Large intestine (tissue), 3 donors: ENCODE data around the gene MPZL1. TPM values are rescaled to one million over a fixed set of nuclear protein-coding genes. Genes with fewer than 3 reads are reported as not detected.
"Not testable (repeated sequence)": the region's sequence is repeated elsewhere in the genome, so short reads cannot be mapped to it uniquely, and the experiment has no call there.

Experiments
- DNase-seq, 2 donors: peaks; one replicate each; pipeline versions ENCODE4 v3.0.0 to v3.0.0-alpha.2; 2013
- H3K27ac ChIP-seq: one replicate; pipeline ENCODE4 v1.5.1; 2013; ENCODE audit warnings: low read length
- H3K27me3 ChIP-seq: 2 replicates; pipeline ENCODE4 v1.6.1; 2013; ENCODE audit warnings: low read length; ENCODE audit not compliant: control insufficient read depth, insufficient read depth
- H3K36me3 ChIP-seq: 2 replicates; pipeline ENCODE4 v1.6.1; 2013; ENCODE audit warnings: low read length; ENCODE audit not compliant: control insufficient read depth, insufficient read depth
- H3K4me1 ChIP-seq: one replicate; pipeline ENCODE4 v1.6.1; 2013; ENCODE audit warnings: low read length; ENCODE audit not compliant: control insufficient read depth, insufficient read depth
- H3K4me3 ChIP-seq: one replicate; pipeline ENCODE4 v1.5.1; 2013; ENCODE audit warnings: low read length
- H3K9me3 ChIP-seq: one replicate; pipeline ENCODE4 v1.6.1; 2013; ENCODE audit warnings: mild to moderate bottlenecking, low read depth, low read length, moderate library complexity; ENCODE audit not compliant: control insufficient read depth
- WGBS: methylation state at CpG from one replicate; pipeline ENCODE4 v1.1.5; 2013; ENCODE audit warnings: low lambda C conversion rate; ENCODE audit not compliant: insufficient coverage; 5-methylcytosine and 5-hydroxymethylcytosine counted together
- polyA plus RNA-seq: library from polyadenylated mRNA; unstranded; fragments of 120-200 nt; gene quantifications from one replicate; pipeline ENCODE4 v1.2.1, GENCODE V29; 2013

MPZL1 gene
- polyA plus RNA-seq, 1 donor, result 105 TPM

- WGBS, result no CpG with 5 or more reads among the region's 12 CpGs
- Histone ChIP-seq H3K27me3 (no peaks in the 10 kb centered on the region), H3K27ac (no peak overlapping the region), H3K4me1 (peaks cover 22% of the 10 kb centered on the region), H3K36me3 (no peaks in the 10 kb centered on the region), H3K9me3 (peaks cover 13% of the 10 kb centered on the region), H3K4me3 (no peak overlapping the region)
- DNase-seq, result peak; percentile 88 to 90
Measured at GRCh38 chr1:167803358-167804207, 81.8 kb downstream of the MPZL1 start.

DNA sequence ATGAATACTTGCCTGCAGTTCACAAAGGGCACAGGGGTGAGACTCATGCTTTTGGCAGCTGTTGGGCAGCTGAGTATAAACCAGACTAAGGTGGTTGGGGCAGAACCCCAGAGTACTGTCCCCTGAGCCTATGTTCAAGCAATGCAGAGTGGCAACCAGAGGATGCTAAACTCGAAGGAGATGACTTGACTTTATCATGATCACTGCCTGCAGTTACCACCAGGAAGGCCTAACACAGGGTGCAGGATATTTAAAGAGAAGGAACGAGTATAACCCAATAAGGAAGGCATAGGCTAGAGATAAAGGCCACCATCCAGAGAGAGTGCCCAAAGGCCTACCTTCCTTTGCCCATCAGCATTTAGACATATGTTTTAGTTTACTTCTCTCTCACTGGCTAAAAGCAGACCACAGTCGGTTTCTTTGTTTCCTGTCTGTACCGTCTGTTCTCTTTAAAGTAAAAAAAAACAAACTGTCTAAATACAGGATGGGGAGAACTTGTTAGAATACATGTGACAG lies 83.3 kb downstream of the MPZL1 start:
- Histone ChIP-seq H3K27ac (no peak overlapping the region), H3K27me3 (no peaks in the 10 kb centered on the region), H3K36me3 (no peaks in the 10 kb centered on the region), H3K4me3 (no peak overlapping the region), H3K4me1 (peaks cover 10% of the 10 kb centered on the region), H3K9me3 (peaks cover 13% of the 10 kb centered on the region)
- WGBS, result 93% methylated on average over 2 of the region's 4 CpGs
- DNase-seq, result no peak

- H3K4me1 ChIP-seq, H3K27me3 ChIP-seq, H3K4me3 ChIP-seq, DNase-seq, H3K36me3 ChIP-seq, H3K27ac ChIP-seq: not testable (repeated sequence)
- no CpG with 5 or more reads among the region's 23 CpGs for WGBS
- H3K9me3 ChIP-seq, result peaks cover 13% of the 10 kb centered on the region
Measured at GRCh38 chr1:167806235-167806634, 84.5 kb downstream of the MPZL1 start.

GRCh38 chr1:167806676-167807075 lies 84.9 kb downstream of the MPZL1 start:
- not testable (repeated sequence) for H3K4me1 ChIP-seq, DNase-seq, H3K27me3 ChIP-seq, H3K4me3 ChIP-seq, H3K27ac ChIP-seq, H3K36me3 ChIP-seq
- no CpG with 5 or more reads among the region's 12 CpGs for WGBS
- peaks cover 13% of the 10 kb centered on the region for H3K9me3 ChIP-seq

- H3K27ac ChIP-seq, result no peak overlapping the region
- H3K36me3 ChIP-seq, result no peaks in the 10 kb centered on the region
- no peak for DNase-seq
- peaks cover 10% of the 10 kb centered on the region for H3K4me1 ChIP-seq
- H3K27me3 ChIP-seq, result no peaks in the 10 kb centered on the region
- H3K9me3 ChIP-seq, result peaks cover 13% of the 10 kb centered on the region
- WGBS, result 90% methylated on average over 2 of the region's 3 CpGs
- H3K4me3 ChIP-seq, result no peak overlapping the region
Measured at GRCh38 chr1:167808104-167808503, 86.3 kb downstream of the MPZL1 start.

DNA sequence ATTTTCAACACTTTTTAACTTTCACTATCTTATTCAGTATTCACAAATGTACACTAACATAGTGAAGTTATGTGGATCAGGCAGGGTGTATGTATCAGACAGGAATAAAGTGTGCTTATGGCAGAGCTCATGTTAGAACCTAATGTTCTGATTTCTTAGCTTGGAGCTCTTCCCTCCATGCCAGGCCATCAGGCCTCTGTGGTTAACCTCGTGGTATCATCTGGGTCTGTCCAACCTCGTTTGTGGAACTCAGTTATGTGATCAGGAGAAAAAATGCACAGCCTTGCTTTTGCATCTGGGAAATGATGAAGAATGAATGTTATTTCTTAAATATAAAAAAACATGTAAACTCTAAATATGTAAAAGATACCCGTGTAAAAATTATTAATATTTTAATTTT lies 86.9 kb downstream of the MPZL1 start:
- 100% methylated on average over 1 of the region's 3 CpGs for WGBS
- Histone ChIP-seq H3K4me3 (no peak overlapping the region), H3K9me3 (peaks cover 13% of the 10 kb centered on the region), H3K27ac (no peak overlapping the region), H3K36me3 (no peaks in the 10 kb centered on the region), H3K27me3 (no peaks in the 10 kb centered on the region), H3K4me1 (peaks cover 10% of the 10 kb centered on the region)
- DNase-seq, result no peak

DNA sequence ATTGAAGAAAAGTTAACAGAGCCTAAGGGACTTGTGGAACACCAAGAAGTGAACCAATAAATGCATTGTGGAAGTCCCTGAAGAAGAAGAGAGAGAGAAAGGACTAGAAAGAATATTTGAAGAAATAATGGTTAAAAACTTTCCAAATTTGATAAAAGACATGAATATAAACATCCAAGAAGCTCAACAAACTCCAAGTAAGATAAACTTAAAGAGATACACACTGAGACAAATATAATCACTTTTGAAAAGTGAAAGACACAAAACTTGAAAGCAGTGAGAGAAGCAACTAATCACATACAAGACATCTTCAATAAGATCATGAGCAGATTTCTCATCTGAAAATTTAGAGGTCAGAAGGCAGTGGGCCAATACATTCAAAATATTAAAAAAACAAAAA lies 91.2 kb downstream of the MPZL1 start:
- peaks cover 4% of the 10 kb centered on the region for H3K4me1 ChIP-seq
- no peak for DNase-seq
- H3K27me3 ChIP-seq, result no peaks in the 10 kb centered on the region
- no peak overlapping the region for H3K27ac ChIP-seq
- H3K4me3 ChIP-seq, result no peak overlapping the region
- no peaks in the 10 kb centered on the region for H3K36me3 ChIP-seq
- peaks cover 10% of the 10 kb centered on the region for H3K9me3 ChIP-seq

DNA sequence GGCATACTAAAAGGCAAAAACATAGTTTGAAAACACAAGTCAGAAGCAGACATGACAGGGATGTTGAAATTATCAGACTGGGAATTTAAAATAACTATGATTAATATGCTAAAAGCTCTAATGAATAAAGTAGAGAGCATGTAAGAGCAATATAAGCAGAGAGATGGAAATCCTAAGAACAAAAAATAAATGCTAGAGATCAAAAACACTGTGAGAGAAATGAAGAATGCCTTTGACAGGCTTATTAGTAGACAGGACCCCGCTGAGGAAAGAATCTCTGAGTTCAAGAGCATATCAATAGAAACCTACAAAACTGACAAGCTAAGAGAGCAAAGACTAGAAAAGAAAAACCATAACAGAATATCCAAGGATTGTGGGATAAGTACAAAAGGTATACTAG lies 93.9 kb downstream of the MPZL1 start:
- Histone ChIP-seq H3K9me3 (peaks cover 10% of the 10 kb centered on the region), H3K4me3 (no peak overlapping the region), H3K27ac (no peak overlapping the region), H3K4me1 (peaks cover 4% of the 10 kb centered on the region), H3K27me3 (no peaks in the 10 kb centered on the region), H3K36me3 (no peaks in the 10 kb centered on the region)
- no peak for DNase-seq
- 100% methylated on average over 1 of the region's 1 CpG for WGBS

GRCh38 chr1:167819849-167820683 lies 98.3 kb downstream of the MPZL1 start:
- peak; percentile 9 to 45 for DNase-seq
- Histone ChIP-seq H3K36me3 (no peaks in the 10 kb centered on the region), H3K9me3 (peaks cover 7% of the 10 kb centered on the region), H3K27me3 (no peaks in the 10 kb centered on the region), H3K4me1 (peaks cover 4% of the 10 kb centered on the region), H3K27ac (no peak overlapping the region), H3K4me3 (peak overlapping the region; percentile 33)
- WGBS, result no CpG with 5 or more reads among the region's 35 CpGs

DNA sequence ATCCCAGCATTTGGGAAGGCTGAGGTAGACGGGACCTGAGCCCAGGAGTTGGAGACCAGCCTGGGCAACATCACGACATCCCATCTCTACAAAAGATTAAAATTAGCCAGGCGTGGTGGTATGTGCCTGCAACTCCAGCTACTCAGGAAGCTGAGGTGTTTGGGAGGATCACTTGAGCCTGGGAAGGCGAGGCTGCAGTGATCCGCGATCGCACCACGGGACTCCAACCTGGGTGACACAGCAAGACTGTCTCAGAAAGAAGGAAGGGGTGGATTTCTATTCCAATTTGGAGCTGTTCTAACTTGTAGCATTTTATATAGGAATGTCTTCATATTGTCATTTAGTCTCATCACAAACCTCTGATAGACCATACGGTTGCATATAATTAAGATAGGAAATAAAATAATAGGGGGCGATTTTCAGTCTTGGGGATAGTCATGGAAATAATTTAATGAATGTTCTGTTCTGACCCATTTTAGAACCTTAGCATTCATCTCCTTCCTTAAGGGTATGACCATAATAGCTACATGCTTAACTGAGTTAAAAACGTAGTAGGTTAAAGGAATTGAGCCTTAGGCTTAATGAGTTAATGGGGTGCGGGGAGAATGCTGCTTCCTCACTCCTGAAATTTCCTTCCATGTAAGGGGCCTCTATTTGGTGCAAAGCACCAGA lies 99.0 kb downstream of the MPZL1 start:
- H3K4me1 ChIP-seq, result peaks cover 4% of the 10 kb centered on the region
- 100% methylated on average over 1 of the region's 12 CpGs for WGBS
- no peak overlapping the region for H3K27ac ChIP-seq
- peaks cover 4% of the 10 kb centered on the region for H3K9me3 ChIP-seq
- DNase-seq, result no peak
- H3K36me3 ChIP-seq, result no peaks in the 10 kb centered on the region
- H3K4me3 ChIP-seq, result no peak overlapping the region
- no peaks in the 10 kb centered on the region for H3K27me3 ChIP-seq
